Measurements from ENCODE around the gene LMX1A.

The LMX1A gene

DNA sequence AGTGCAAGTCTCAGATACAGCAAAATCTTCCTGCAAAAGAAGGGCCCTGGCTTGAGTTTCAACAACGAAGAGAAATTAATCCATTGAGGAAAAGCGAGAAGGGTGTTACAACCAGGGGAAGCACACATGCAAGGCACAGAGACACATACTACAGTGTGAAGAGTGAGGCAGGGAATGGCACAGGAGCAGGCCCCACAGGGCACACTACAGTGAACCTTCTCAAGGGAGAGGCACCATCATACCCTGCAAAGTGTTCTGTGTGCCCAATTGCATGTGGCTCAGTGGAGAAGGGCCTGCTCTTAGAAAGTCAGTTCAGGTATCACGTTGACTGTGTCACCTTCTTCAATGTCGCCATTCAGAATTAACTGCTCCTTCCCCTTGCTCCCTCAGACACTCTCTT, 60.3 kb downstream of the LMX1A start:
- H3F3A ChIP-seq (ENCODE audit: insufficient read depth, low read length) = no peaks in the 10 kb centered on the region
- TF ChIP-seq EZH2phosphoT487 (IDR thresholded peaks at IDR 0.05; ENCODE audit: low read length) (no peak), EZH2 (optimal IDR thresholded peaks at IDR 0.05; ENCODE audit: low read depth, low read length) (no peak)
- TF ChIP-seq, protein P1, sequence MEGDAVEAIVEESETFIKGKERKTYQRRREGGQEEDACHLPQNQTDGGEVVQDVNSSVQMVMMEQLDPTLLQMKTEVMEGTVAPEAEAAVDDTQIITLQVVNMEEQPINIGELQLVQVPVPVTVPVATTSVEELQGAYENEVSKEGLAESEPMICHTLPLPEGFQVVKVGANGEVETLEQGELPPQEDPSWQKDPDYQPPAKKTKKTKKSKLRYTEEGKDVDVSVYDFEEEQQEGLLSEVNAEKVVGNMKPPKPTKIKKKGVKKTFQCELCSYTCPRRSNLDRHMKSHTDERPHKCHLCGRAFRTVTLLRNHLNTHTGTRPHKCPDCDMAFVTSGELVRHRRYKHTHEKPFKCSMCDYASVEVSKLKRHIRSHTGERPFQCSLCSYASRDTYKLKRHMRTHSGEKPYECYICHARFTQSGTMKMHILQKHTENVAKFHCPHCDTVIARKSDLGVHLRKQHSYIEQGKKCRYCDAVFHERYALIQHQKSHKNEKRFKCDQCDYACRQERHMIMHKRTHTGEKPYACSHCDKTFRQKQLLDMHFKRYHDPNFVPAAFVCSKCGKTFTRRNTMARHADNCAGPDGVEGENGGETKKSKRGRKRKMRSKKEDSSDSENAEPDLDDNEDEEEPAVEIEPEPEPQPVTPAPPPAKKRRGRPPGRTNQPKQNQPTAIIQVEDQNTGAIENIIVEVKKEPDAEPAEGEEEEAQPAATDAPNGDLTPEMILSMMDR (IDR thresholded peaks at IDR 0.05; ENCODE audit: low read length) = no peak
- H2AFZ ChIP-seq (ENCODE audit: low read length) = no peak overlapping the region

GRCh38 chr1:165290148-165290547, 66.4 kb downstream of the LMX1A start:
- Histone ChIP-seq H3K4me3 (ENCODE audit: low read length) (no peak overlapping the region), H3K4me2 (ENCODE audit: low read depth, low read length) (no peak overlapping the region), H3K79me2 (ENCODE audit: low read length) (no peaks in the 10 kb centered on the region)

More for the DNA sequence above, 60.3 kb downstream of the LMX1A start:
- Histone ChIP-seq H3K27ac (ENCODE audit: low read length) (no peak overlapping the region), H3K9me2 (replicated peaks; ENCODE audit: insufficient read depth, low read length) (no peaks in the 10 kb centered on the region), H3K79me2 (ENCODE audit: low read length) (no peaks in the 10 kb centered on the region), H3K36me3 (replicated peaks; ENCODE audit: insufficient read depth, low read length) (no peaks in the 10 kb centered on the region), H4K20me1 (ENCODE audit: insufficient read depth, low read length) (no peaks in the 10 kb centered on the region), H3K4me2 (ENCODE audit: low read depth, low read length) (no peak overlapping the region), H3K9ac (ENCODE audit: low read length) (no peak overlapping the region), H3K4me1 (ENCODE audit: low read length) (no peaks in the 10 kb centered on the region), H3K27me3 (replicated peaks; ENCODE audit: insufficient read depth, low read length) (no peaks in the 10 kb centered on the region), H3K9me3 (replicated peaks; ENCODE audit: insufficient read depth, low read length) (no peaks in the 10 kb centered on the region), H3K4me3 (ENCODE audit: low read length) (no peak overlapping the region)
- no peak for DNase-seq

DNA sequence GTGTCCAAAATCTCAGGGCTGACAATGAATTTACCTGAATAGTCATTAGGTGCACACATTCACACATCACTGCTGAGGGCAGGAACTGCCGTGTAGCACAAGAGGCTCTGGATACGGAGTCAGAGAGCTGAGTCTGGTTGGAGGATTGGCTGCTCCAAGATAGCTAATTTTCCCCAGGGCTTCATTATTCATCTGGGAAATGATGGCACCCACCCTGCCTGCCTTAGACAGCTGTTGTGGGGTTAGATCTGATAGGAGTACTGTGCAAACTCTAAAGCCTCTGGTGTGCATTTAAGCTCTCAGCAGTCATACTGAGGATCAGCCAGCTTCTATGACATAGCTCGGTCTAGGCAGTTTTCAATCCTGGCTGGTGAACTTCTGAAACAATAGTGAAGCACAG, 67.0 kb downstream of the LMX1A start:
- no peak overlapping the region for H2AFZ ChIP-seq (ENCODE audit: low read length)
- no peaks in the 10 kb centered on the region for H3K4me1 ChIP-seq (ENCODE audit: low read length)
- no peaks in the 10 kb centered on the region for H3K79me2 ChIP-seq (ENCODE audit: low read length)
- H3K27ac ChIP-seq (ENCODE audit: low read length) = no peak overlapping the region
- H3K9ac ChIP-seq (ENCODE audit: low read length) = no peak overlapping the region
- H3K27me3 ChIP-seq (replicated peaks; ENCODE audit: insufficient read depth, low read length) = no peaks in the 10 kb centered on the region
- no peak overlapping the region for H3K4me3 ChIP-seq (ENCODE audit: low read length)
- DNase-seq = no peak
- H4K20me1 ChIP-seq (ENCODE audit: insufficient read depth, low read length) = no peaks in the 10 kb centered on the region
- TF ChIP-seq EZH2 (optimal IDR thresholded peaks at IDR 0.05; ENCODE audit: low read depth, low read length) (no peak), EZH2phosphoT487 (IDR thresholded peaks at IDR 0.05; ENCODE audit: low read length) (no peak)
- TF ChIP-seq, protein P1 (IDR thresholded peaks at IDR 0.05; ENCODE audit: low read length) = no peak
- H3K9me2 ChIP-seq (replicated peaks; ENCODE audit: insufficient read depth, low read length) = no peaks in the 10 kb centered on the region
- no peaks in the 10 kb centered on the region for H3K36me3 ChIP-seq (replicated peaks; ENCODE audit: insufficient read depth, low read length)
- no peak overlapping the region for H3K4me2 ChIP-seq (ENCODE audit: low read depth, low read length)
- H3F3A ChIP-seq (ENCODE audit: insufficient read depth, low read length) = no peaks in the 10 kb centered on the region
- no peaks in the 10 kb centered on the region for H3K9me3 ChIP-seq (replicated peaks; ENCODE audit: insufficient read depth, low read length)

More at GRCh38 chr1:165290148-165290547, 66.4 kb downstream of the LMX1A start:
- TF ChIP-seq EZH2phosphoT487 (IDR thresholded peaks at IDR 0.05; ENCODE audit: low read length) (no peak), EZH2 (optimal IDR thresholded peaks at IDR 0.05; ENCODE audit: low read depth, low read length) (no peak)
- TF ChIP-seq, protein P1 (IDR thresholded peaks at IDR 0.05; ENCODE audit: low read length) = no peak
- Histone ChIP-seq H3K9me3 (replicated peaks; ENCODE audit: insufficient read depth, low read length) (no peaks in the 10 kb centered on the region), H3K9ac (ENCODE audit: low read length) (no peak overlapping the region), H3K27ac (ENCODE audit: low read length) (no peak overlapping the region), H3K9me2 (replicated peaks; ENCODE audit: insufficient read depth, low read length) (no peaks in the 10 kb centered on the region), H2AFZ (ENCODE audit: low read length) (no peak overlapping the region), H4K20me1 (ENCODE audit: insufficient read depth, low read length) (no peaks in the 10 kb centered on the region), H3K36me3 (replicated peaks; ENCODE audit: insufficient read depth, low read length) (no peaks in the 10 kb centered on the region), H3F3A (ENCODE audit: insufficient read depth, low read length) (no peaks in the 10 kb centered on the region), H3K27me3 (replicated peaks; ENCODE audit: insufficient read depth, low read length) (no peaks in the 10 kb centered on the region), H3K4me1 (ENCODE audit: low read length) (no peaks in the 10 kb centered on the region)
- DNase-seq = no peak
